HEK293T (cell line): ENCODE results near the gene GALNT18.

ENCODE experiments used
- CTCF ChIA-PET: fragments of 350-600 bp; formaldehyde crosslinking; extraction: SDS; loops from one replicate; lab custom pipeline; 2021; ENCODE audit warnings: antibody characterized with exemption, inconsistent platforms; lab: Yijun Ruan, JAX
- POLR2A ChIA-PET: fragments of 350-600 bp; formaldehyde crosslinking; extraction: SDS; loops from one replicate; lab custom pipeline; 2020; ENCODE audit warnings: antibody characterized with exemption, inconsistent platforms; lab: Yijun Ruan, JAX
- DNase-seq: peaks from one replicate; pipeline ENCODE4 v3.0.0; 2012; ENCODE audit warnings: mixed read lengths; ENCODE audit errors: extremely low spot score
- ARNT ChIP-seq: fragments of 450-650 bp; IDR thresholded peaks from 2 replicates; pipeline ENCODE4 v1.6.1; 2017; ENCODE audit warnings: mild to moderate bottlenecking
- BHLHE40 ChIP-seq: fragments of 450-650 bp; IDR thresholded peaks from 2 replicates; pipeline ENCODE4 v1.6.1; 2016; ENCODE audit warnings: mild to moderate bottlenecking, moderate library complexity, borderline replicate concordance
- CTBP1 ChIP-seq: fragments of 450-650 bp; IDR thresholded peaks from 2 replicates; pipeline ENCODE4 v1.6.1; 2016; ENCODE audit warnings: borderline replicate concordance
- ELF4 ChIP-seq: fragments of 450-650 bp; IDR thresholded peaks from 2 replicates; pipeline ENCODE4 v1.6.1; 2017; ENCODE audit warnings: antibody characterized with exemption
- FOXA1 ChIP-seq: fragments of 450-650 bp; IDR thresholded peaks from 2 replicates; pipeline ENCODE4 v1.6.1; 2016; ENCODE audit warnings: mild to moderate bottlenecking
- FOXK2 ChIP-seq: fragments of 450-650 bp; IDR thresholded peaks from 2 replicates; pipeline ENCODE4 v1.6.1; 2016; ENCODE audit warnings: mild to moderate bottlenecking
- FOXM1 ChIP-seq: fragments of 450-650 bp; IDR thresholded peaks from 2 replicates; pipeline ENCODE4 v1.6.1; 2017; ENCODE audit warnings: mild to moderate bottlenecking, borderline replicate concordance
- HDGF ChIP-seq: fragments of 450-650 bp; IDR thresholded peaks from 2 replicates; pipeline ENCODE4 v1.6.1; 2017; ENCODE audit warnings: antibody characterized with exemption, borderline replicate concordance
- L3MBTL2 ChIP-seq: fragments of 450-650 bp; conservative IDR thresholded peaks from 2 replicates; pipeline ENCODE4 v1.6.1; 2016; ENCODE audit warnings: mild to moderate bottlenecking
- LEF1 ChIP-seq: fragments of 450-650 bp; IDR thresholded peaks from 2 replicates; pipeline ENCODE4 v1.6.1; 2017; ENCODE audit warnings: mild to moderate bottlenecking, borderline replicate concordance
- NFRKB ChIP-seq: fragments of 450-650 bp; IDR thresholded peaks from 2 replicates; pipeline ENCODE4 v1.6.1; 2016; ENCODE audit warnings: mild to moderate bottlenecking, moderate library complexity
- SP1 ChIP-seq: fragments of 450-650 bp; IDR thresholded peaks from 2 replicates; pipeline ENCODE4 v1.6.1; 2017
- SUZ12 ChIP-seq: fragments of 450-650 bp; IDR thresholded peaks from 2 replicates; pipeline ENCODE4 v1.6.1; 2016; ENCODE audit warnings: mild to moderate bottlenecking
- TARDBP ChIP-seq: fragments of 450-650 bp; IDR thresholded peaks from 2 replicates; pipeline ENCODE4 v1.6.1; 2016
- ZNF384 ChIP-seq: fragments of 450-650 bp; IDR thresholded peaks from 2 replicates; pipeline ENCODE4 v1.6.1; 2016
- TF ChIP-seq, protein P1 (sequence below): fragments of 450-650 bp; IDR thresholded peaks from 2 replicates; pipeline ENCODE4 v1.6.1; 2016

The GALNT18 gene

DNA sequence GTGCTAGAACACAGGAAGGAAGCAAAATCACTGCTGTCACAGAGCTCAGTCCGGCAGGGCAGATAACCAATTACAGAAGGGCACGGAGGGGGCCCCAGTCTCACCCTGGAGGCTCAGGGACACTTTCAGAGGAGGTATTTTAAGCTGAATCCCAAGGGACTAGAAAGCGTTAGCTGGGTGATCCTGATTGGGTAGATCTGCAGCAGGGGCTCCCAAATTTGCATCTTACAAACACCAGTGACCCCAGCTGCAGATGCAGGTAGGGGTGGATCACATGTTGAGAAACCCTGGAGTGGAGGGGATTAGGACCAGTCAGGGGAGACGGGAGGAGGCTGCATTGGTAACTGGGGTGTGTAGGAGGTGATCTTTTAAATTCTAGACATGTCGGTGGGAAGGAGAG is 360.2 kb downstream of the GALNT18 start:
- ChIA-PET CTCF (no interaction called here), POLR2A (no interaction called here)
- no peak for DNase-seq
- TF ChIP-seq TARDBP: no peak
- TF ChIP-seq, protein P1, sequence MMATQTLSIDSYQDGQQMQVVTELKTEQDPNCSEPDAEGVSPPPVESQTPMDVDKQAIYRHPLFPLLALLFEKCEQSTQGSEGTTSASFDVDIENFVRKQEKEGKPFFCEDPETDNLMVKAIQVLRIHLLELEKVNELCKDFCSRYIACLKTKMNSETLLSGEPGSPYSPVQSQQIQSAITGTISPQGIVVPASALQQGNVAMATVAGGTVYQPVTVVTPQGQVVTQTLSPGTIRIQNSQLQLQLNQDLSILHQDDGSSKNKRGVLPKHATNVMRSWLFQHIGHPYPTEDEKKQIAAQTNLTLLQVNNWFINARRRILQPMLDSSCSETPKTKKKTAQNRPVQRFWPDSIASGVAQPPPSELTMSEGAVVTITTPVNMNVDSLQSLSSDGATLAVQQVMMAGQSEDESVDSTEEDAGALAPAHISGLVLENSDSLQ: no peak
- no peak for TF ChIP-seq FOXK2
- TF ChIP-seq SUZ12: no peak
- no peak for TF ChIP-seq FOXM1
- TF ChIP-seq SP1: no peak
- TF ChIP-seq ELF4: no peak
- no peak for TF ChIP-seq FOXA1
- no peak for TF ChIP-seq HDGF
- TF ChIP-seq ARNT: no peak

DNA sequence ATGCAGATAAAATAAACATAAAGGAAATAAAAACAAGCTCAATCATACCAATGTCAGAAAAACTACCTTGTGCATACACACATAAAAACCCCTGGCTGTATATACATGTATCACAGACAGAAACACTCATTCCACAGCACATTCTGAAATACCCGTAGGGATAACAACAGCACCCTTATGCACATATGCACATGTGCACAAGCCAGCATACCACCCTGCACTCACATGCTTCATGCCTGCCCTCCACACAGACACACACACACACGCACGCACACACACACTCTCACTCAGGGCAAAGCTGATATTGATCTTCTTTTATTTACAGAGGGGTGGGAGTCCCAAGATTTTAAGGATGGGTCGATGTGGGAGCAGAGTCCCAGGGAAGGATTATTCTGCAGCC is 360.9 kb downstream of the GALNT18 start:
- TF ChIP-seq CTBP1 (no peak), SUZ12 (no peak), HDGF (no peak), BHLHE40 (no peak), TARDBP (no peak), FOXA1 (no peak), ZNF384 (no peak), NFRKB (no peak), ARNT (no peak), L3MBTL2 (no peak)
- POLR2A ChIA-PET: no interaction called here
- DNase-seq: no peak
- CTCF ChIA-PET: no interaction called here

DNA sequence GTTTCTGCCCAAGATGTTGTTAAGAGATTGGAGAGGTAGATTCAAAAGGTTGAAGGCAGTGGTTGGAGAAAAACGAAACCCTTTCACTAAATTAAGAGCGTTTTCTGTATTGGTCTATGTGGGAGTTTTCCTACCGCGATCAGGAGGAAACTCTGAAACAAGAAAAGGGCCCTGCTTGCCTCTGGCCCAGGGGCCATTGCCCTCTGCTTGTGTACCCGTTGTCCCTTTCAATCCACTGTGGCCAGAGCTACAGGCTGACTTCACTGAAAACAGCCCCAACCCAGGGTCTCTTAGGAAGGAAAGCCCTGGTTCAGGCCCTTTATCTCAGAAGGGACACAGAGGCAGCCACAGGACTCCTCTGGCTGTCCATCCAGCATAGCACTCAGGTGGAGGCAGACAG is 367.8 kb downstream of the GALNT18 start:
- no peak for TF ChIP-seq ARNT
- TF ChIP-seq FOXA1: no peak
- POLR2A ChIA-PET: no interaction called here
- CTCF ChIA-PET: no interaction called here
- no peak for DNase-seq

DNA sequence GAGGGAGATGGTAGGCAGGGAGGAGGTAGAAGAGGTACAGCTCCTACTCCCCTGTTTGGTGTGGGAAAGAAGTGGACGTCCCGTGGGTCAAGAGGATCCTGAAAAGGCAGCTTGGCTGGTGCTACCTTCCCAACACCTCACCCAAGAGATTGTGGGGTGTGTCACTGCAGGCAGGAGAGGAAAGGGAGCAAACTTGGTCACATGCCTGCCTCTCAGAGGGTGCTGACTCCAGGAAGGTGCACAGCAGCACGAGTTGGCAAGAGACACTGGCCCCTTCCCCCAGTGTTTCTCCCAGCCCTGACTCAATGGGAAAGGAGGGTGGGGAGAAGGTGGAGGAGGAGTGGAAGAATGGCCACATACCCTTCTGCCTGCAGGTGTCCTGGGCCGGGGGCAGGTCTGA is 368.3 kb downstream of the GALNT18 start:
- no peak for DNase-seq
- ChIA-PET CTCF (no interaction called here), POLR2A (no interaction called here)
- TF ChIP-seq CTBP1 (no peak), TARDBP (no peak), FOXK2 (no peak), BHLHE40 (no peak), L3MBTL2 (no peak), ELF4 (no peak), SP1 (no peak), FOXM1 (no peak), ZNF384 (no peak), LEF1 (no peak), NFRKB (no peak), HDGF (no peak), ARNT (no peak), SUZ12 (no peak), FOXA1 (no peak)
- TF ChIP-seq, protein P1: no peak

DNA sequence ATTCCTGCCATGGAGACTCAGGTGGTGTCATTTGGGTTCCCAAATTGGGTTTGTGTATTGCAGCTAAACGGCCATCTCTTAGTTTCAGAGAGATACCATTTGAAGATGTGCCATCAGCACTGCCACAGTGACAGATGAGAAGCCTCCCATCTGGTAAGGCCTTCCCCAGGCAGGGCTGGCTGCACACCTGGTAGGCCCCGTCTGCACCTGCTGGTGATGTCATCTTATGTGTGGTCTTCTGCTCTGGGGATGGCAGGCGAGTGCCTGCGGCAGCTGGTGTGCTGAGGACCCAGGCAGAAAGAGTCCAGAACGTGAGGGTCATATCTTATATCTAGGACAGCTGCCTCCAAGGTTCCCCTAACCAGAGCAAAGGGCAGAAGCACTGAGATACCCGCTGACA is 369.4 kb downstream of the GALNT18 start:
- DNase-seq: no peak
- ChIA-PET CTCF (no interaction called here), POLR2A (no interaction called here)
- no peak for TF ChIP-seq NFRKB
- no peak for TF ChIP-seq CTBP1
- no peak for TF ChIP-seq FOXK2
- TF ChIP-seq FOXM1: no peak

DNA sequence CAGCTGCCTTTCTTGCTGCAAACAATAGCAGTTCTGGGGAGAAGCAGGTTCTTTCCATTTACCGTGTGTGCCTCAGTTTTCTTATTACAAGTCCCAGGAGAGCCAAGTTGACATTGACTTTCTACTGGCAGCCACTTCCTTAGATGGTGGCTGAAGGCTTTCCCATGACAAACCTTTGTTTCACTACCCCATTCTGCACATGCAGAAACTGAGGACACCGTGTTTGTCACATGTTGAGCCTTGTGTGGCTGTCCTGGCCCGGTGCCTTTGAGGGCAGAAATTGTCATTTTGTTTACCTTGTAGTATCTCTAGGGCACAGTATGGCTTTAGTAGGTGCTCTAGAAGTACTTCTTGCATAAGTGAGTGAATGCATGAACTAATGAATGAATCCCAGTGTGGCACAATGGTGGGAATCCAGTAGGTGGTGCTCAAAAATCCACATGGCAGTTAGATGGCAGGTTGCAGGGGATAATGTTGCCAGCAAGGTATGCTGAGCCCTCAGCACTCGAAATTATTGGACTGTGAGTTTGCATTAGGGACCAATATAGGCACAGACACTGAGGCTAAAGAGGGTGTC is 370.3 kb downstream of the GALNT18 start:
- CTCF ChIA-PET: no interaction called here
- DNase-seq: no peak
- TF ChIP-seq ELF4 (no peak), BHLHE40 (no peak), SUZ12 (no peak), FOXA1 (no peak), ZNF384 (no peak), L3MBTL2 (no peak), FOXK2 (no peak), FOXM1 (no peak), LEF1 (no peak), NFRKB (no peak), SP1 (no peak), CTBP1 (no peak), TARDBP (no peak), ARNT (no peak), HDGF (no peak)
- TF ChIP-seq, protein P1: no peak
- POLR2A ChIA-PET: no interaction called here

DNA sequence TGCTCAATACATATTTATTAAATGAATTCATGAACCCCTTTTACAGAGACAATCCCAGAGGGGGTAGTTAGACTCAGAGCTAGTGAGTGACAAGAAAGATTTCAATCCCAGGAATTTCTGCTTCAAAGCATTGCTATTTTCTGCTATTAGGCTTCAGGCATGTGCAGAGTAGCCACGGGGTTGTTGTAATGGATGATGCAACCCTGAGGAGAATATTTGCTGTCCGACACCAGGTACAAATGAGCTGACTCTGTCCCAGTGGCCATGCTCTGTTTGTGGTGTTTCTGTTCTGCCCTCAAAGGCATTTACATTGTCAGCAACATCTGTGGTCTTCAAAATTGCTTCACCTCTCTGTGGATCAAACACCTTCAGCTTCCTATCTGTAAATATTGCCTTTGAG is 371.3 kb downstream of the GALNT18 start:
- POLR2A ChIA-PET: no interaction called here
- TF ChIP-seq FOXK2: no peak
- TF ChIP-seq CTBP1: no peak
- no peak for TF ChIP-seq FOXM1
- no peak for TF ChIP-seq L3MBTL2
- TF ChIP-seq TARDBP: no peak
- no peak for TF ChIP-seq NFRKB
- no peak for TF ChIP-seq SP1
- no peak for TF ChIP-seq BHLHE40
- no peak for TF ChIP-seq HDGF
- no peak for TF ChIP-seq SUZ12
- TF ChIP-seq, protein P1: no peak
- no peak for TF ChIP-seq LEF1
- TF ChIP-seq ELF4: no peak
- no peak for TF ChIP-seq FOXA1
- no peak for DNase-seq
- CTCF ChIA-PET: interaction anchor here (0.6 to 0.7 kb wide), 2 partner anchors 110 to 535 kb away, joined by 3 read pairs; no protein-coding TSS in a partner anchor
